Lung (tissue), 12 donors: ENCODE measurements around the gene TNKS1BP1. TPM values are rescaled to one million over a fixed set of nuclear protein-coding genes. Genes with fewer than 3 reads are reported as not detected.

Source experiments
- ATAC-seq: fragments of 200-7000 bp; cut with Tn5 transposase; one replicate; pipeline ENCODE4 v1.9.1; 2020; ENCODE audit warnings: moderate number of reproducible peaks; ENCODE audit not compliant: insufficient read depth, low FRiP score
- DNase-seq, 3 donors: peaks; one replicate each; pipeline ENCODE4 v3.0.0-alpha.2; 2013 to 2017
- H3K27ac ChIP-seq, 2 donors: one replicate each; pipeline ENCODE4 v1.5.1; 2013; ENCODE audit warnings: mild to moderate bottlenecking in 2 of 2, moderate library complexity in 2 of 2, control low read depth in 1 of 2, inconsistent platforms in 1 of 2, low read depth in 1 of 2, low read length in 1 of 2
- H3K27me3 ChIP-seq, 3 donors: one replicate each; pipeline ENCODE4 v1.5.1; 2013; ENCODE audit warnings: low read length in 2 of 3; ENCODE audit not compliant: control insufficient read depth in 3 of 3, insufficient read depth in 3 of 3
- H3K36me3 ChIP-seq, 4 donors: one replicate each; pipeline ENCODE4 v1.5.1; 2013; ENCODE audit warnings: low read length in 4 of 4, mild to moderate bottlenecking in 1 of 4, moderate library complexity in 1 of 4; ENCODE audit not compliant: control insufficient read depth in 4 of 4, insufficient read depth in 4 of 4
- H3K4me1 ChIP-seq, 5 donors: one replicate each; pipeline ENCODE4 v1.5.1; 2013; ENCODE audit warnings: low read length in 5 of 5, mild to moderate bottlenecking in 2 of 5, moderate library complexity in 1 of 5; ENCODE audit not compliant: control insufficient read depth in 5 of 5, insufficient read depth in 5 of 5
- H3K4me3 ChIP-seq: one replicate; pipeline ENCODE4 v1.5.1; 2013; ENCODE audit warnings: mild to moderate bottlenecking, control low read depth, moderate library complexity
- H3K9ac ChIP-seq, 2 donors: one replicate each; pipeline ENCODE4 v1.5.1; 2013; ENCODE audit warnings: low read length in 2 of 2, control low read depth in 1 of 2; ENCODE audit not compliant: insufficient read depth in 1 of 2
- H3K9me3 ChIP-seq, 4 donors: one replicate each; pipeline ENCODE4 v1.5.1; 2013; ENCODE audit warnings: low read length in 3 of 4, mild to moderate bottlenecking in 1 of 4, moderate library complexity in 1 of 4; ENCODE audit not compliant: control insufficient read depth in 4 of 4, insufficient read depth in 3 of 4
- WGBS, 2 donors: extraction: QIAGEN DNeasy Blood & Tissue Kit; methylation state at CpG; one replicate each; pipeline ENCODE4 v1.1.7; 2013; 5-methylcytosine and 5-hydroxymethylcytosine counted together
- polyA plus RNA-seq, 2 donors: library from polyadenylated mRNA; stranded (reverse); fragments of 200-250 nt; gene quantifications; one replicate each; pipeline ENCODE4 v1.2.1, GENCODE V29; 2013
- total RNA-seq, 2 donors: library from RNA; depleted of rRNA in 1 of 2; stranded (reverse); fragments of >200 nt in 1 of 2; gene quantifications; one replicate each; pipeline ENCODE4 v1.2.1, GENCODE V29; 2014 to 2021
- TF ChIP-seq, protein P1 (sequence below): IDR thresholded peaks from 2 replicates; pipeline ENCODE4 v1.5.1; 2012; ENCODE audit warnings: mild to moderate bottlenecking; ENCODE audit errors: control extremely low read depth, extremely low read depth
- donor health status: control.
- donor health status: control.
- donor health status: Bipolar disorder and iron deficiency.
- donor health status: healthy.
- donor health status: DM: yes; HTN: yes; CAD: no.

Gene TNKS1BP1
- total and polyA plus RNA-seq, 4 donors = 87.0 to 220 (median 139) TPM

DNA sequence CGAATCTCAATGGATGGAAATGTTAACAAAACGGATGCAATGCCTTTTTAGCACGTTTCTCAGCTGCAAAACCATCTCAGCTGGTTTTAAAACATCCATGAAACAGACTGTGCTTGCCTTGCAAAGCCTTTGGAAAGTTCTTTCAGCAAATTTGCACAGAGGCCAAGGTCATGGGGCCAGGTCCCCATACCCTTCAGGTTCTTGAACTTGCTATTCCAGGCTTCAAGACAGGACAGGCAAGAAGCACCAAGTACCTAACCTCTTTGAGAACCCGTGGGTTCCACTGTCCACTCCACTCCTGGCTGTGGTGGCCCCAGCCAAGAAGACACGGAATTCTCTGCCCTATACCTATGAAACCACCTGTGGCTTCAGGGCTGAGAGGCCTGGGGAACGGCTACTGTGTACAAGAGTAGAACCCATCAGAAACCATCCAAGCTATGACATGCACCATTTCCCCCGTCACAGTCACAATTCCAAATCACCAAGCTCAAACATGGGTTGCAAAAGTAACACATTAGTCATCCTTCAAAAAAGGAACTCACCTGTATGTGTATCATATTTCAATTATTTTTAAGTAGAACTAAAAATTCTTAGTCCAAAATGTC lies 17.0 kb downstream of the TNKS1BP1 start:
- 74 to 79% methylated on average over 7 of the region's 7 CpGs for WGBS, 2 donors
- H3K36me3 ChIP-seq = peaks cover 0 to 42% (median 29%) of the 10 kb centered on the region in 4 donors
- H3K27me3 ChIP-seq = no peaks in the 10 kb centered on the region
- H3K4me3 ChIP-seq = no peak overlapping the region
- H3K4me1 ChIP-seq = peaks cover 3 to 37% (median 23%) of the 10 kb centered on the region in 5 donors
- DNase-seq (no peak), ATAC-seq (no peak)
- TF ChIP-seq, protein P1, sequence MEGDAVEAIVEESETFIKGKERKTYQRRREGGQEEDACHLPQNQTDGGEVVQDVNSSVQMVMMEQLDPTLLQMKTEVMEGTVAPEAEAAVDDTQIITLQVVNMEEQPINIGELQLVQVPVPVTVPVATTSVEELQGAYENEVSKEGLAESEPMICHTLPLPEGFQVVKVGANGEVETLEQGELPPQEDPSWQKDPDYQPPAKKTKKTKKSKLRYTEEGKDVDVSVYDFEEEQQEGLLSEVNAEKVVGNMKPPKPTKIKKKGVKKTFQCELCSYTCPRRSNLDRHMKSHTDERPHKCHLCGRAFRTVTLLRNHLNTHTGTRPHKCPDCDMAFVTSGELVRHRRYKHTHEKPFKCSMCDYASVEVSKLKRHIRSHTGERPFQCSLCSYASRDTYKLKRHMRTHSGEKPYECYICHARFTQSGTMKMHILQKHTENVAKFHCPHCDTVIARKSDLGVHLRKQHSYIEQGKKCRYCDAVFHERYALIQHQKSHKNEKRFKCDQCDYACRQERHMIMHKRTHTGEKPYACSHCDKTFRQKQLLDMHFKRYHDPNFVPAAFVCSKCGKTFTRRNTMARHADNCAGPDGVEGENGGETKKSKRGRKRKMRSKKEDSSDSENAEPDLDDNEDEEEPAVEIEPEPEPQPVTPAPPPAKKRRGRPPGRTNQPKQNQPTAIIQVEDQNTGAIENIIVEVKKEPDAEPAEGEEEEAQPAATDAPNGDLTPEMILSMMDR = no peak
- H3K9me3 ChIP-seq = no peaks in the 10 kb centered on the region
- no peak overlapping the region for H3K9ac ChIP-seq
- H3K27ac ChIP-seq = peak overlapping the region in 1 of 2 donors; percentile 6

DNA sequence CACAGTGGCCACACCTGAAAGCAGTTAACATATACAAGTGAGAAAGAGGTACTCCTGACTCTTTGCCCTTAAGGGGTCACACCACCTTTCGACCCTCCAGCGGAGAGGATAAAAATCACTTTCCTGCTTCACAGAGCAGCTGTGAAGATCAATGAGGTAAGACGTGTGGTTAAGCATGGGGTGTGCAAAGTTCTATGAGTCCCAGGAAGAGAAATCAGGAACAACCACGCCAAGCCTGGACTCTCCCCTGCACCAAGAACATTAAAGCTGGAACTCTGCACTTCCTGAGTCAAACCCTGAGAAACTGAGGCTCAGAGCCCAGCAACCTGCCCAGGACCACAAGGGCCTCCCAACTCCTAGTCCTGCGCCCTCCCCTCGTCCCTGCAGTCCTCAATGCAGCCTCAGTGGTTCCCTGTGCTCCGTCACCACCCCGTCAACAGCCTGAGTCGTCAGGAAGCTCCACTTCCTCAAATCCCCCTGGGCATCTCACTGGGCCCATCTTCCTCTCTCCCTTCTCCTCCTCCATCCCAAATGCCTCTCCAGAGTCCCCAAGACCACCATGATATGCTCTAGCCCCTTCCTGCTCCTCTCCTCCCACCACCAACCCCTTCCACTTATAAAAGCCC lies 17.7 kb downstream of the TNKS1BP1 start:
- Histone ChIP-seq H3K27ac (peak overlapping the region in 1 of 2 donors; percentile 1), H3K9me3 (no peaks in the 10 kb centered on the region), H3K4me3 (no peak overlapping the region), H3K9ac (no peak overlapping the region), H3K4me1 (peaks cover 3 to 35% (median 20%) of the 10 kb centered on the region in 5 donors), H3K27me3 (no peaks in the 10 kb centered on the region), H3K36me3 (peaks cover 1 to 39% (median 32%) of the 10 kb centered on the region in 4 donors)
- DNase-seq (no peak), ATAC-seq (no peak)
- TF ChIP-seq, protein P1 = no peak
- 37 to 61% methylated on average over 9 of the region's 9 CpGs for WGBS, 2 donors

DNA sequence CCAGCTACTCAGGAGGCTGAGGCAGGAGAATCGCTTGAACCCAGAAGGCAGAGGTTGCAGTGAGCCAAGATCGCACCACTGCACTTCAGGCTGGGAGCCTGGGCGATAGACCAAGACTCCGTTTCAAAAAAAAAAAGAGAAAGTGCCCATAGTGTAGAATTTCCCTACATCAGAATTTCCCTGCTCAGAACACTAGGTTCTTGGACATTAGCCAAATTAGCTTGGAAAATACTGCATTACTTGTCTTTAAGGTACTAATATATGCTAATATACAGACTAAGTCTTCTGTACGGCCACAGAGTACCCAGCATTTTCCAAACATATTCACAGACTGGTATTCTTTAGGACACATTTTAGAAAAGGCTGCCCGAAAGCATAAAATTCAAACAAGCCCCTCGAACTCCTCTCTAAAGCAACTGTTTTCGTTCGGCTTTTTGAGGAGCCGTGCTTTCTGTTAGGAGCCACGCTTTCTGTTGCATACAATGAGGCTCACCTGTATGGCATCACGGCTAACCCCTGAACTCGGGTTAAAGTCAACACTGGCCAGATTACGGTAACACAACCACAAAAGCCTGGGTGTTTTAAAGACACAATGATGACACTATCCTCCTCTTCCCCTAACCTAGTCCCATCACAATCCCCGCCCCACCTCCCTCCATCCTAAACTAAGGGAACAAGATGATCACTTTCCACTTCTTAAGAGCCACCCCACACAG lies 18.4 kb downstream of the TNKS1BP1 start:
- whole genome bisulfite sequencing, 2 donors = 79 to 86% methylated on average over 15 of the region's 15 CpGs
- Histone ChIP-seq H3K4me3 (no peak overlapping the region), H3K27me3 (no peaks in the 10 kb centered on the region), H3K4me1 (peaks cover 0 to 31% (median 15%) of the 10 kb centered on the region in 5 donors), H3K27ac (no peak overlapping the region), H3K9me3 (peaks cover 0 to 1% (median 0%) of the 10 kb centered on the region in 4 donors), H3K9ac (no peak overlapping the region), H3K36me3 (peaks cover 5 to 46% (median 40%) of the 10 kb centered on the region in 4 donors)
- DNase-seq = peak in 2 of 3 donors; percentile 41 to 58
- TF ChIP-seq, protein P1 = no peak
- no peak for ATAC-seq
